NCI-H1105 (cell line): Measurements from ENCODE around the gene CACNG3.

ENCODE experiments used
- DNase-seq: peaks from one replicate; lab custom pipeline; 2025; lab: John Stamatoyannopoulos, UW

The CACNG3 gene

DNA sequence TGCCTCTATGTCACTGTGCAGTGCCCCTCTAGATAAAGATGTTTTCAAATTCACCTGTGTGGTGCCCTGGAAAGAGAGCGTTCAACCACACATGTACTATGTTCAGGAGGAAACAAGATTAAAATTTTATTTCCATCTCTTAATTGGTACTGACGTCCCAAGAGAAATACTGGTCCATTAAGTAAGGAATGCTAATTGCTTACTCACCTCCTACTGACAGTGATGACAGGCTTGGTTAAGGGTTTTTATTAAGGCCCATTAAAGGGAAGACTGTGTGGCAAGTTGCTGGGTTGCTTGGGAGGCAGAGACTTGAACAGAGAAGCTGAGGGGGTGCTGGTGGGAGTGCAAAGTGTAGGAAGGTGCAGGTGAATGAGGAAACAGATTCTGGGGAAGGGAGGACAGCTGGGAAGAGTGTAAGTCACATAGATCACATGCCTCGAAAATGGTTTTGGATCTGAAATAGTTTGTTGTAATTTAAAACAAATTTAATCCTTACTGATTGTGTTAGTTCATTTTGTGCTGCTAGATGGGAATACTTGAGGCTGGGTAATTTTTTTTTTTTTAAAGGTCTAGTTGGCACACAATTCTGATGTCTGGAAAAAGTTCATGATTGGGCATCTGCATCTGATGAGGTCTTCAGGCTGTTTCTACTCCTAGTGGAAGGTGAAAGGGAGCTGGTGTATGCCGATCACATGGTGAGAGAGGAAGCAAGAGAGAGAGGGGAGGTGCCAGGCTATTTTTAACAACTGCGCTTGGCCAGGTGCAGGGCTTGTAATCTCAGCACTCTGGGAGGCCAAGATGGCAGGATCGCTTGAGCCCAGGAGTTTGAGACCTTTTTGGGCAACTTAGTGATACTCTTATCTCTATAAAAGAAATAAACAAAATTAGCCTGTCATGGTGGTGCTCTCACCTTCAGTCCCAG lies 140.5 kb downstream of the CACNG3 start:
- no peak for DNase-seq

DNA sequence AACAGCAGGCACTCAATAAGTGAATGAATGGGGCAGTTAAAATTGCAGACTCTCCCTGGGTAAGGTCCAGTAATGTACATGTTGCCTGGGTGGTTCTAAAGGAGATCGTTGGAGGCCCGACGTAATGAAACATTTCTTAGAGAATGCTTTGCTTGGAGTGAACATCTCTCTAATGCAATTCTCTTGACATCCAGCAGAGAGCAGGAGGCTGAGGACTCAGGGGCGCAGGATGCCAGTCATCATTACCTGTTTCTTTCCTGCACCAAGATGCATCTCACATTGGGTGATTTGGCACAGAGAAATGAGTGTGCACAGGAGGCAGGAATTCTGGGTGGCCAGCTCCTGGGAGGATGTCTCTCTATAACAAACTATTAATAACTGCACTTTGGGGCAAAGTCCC lies 152.9 kb downstream of the CACNG3 start:
- no peak for DNase-seq
